ENCODE data around the gene GPR3.

Gene GPR3, protein sequence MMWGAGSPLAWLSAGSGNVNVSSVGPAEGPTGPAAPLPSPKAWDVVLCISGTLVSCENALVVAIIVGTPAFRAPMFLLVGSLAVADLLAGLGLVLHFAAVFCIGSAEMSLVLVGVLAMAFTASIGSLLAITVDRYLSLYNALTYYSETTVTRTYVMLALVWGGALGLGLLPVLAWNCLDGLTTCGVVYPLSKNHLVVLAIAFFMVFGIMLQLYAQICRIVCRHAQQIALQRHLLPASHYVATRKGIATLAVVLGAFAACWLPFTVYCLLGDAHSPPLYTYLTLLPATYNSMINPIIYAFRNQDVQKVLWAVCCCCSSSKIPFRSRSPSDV

DNA sequence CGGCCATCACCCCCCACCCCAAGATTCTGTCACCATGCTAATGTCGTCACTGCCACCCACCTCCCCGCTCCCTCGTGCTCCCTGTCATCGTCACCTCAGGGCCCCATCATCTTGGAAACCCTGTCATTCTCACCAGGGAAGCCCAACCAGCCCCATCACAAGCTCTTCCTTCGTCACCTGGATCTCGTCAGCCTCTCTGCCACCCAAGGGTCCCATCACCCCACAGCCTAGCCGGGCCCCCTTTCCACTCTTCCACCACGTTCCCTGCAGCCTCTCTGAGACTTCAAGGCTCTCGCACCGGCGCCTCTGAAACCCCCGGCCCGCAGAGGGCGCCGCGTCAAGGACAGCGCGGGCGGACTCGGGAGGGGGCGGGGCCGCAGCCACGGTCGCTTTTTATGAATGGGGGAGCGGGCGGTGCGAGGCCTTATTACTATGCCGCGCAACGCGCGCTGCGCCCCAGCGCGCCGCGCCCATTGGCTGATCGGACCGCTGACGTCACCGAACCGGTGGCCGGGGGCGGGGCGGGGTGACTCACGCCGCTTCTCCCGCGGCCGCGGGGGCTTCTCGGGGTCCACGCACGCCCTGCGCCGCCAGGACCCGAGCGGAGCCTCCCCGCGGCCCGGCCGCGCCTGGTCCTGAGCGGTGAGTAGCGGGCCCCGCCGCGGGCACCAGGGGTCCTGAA is at the start of gene GPR3:
GPR3 (plus strand) TSS at position 527 of the 682 bp plus-strand sequence. CDS start 1,177 bp downstream, outside the sequence.
- Histone ChIP-seq H3K9ac (ENCODE audit: low read length) (no peak within 1 kb of the TSS), H3K9me3 (ENCODE audit: low read length) (no peaks in the 10 kb centered on the region), H3K27me3 (ENCODE audit: control insufficient read depth in 1 of 2, insufficient read depth in 2 of 2, low read length in 2 of 2) (no peaks in the 10 kb centered on the region), H3K36me3 (ENCODE audit: insufficient read depth, low read length) (no peaks in the 10 kb centered on the region), H3K27ac (ENCODE audit: low read depth, low read length) (peak within 1 kb of the TSS; percentile 30), H3K4me3 (ENCODE audit: low read depth in 1 of 2, low read length in 2 of 2) (peak within 1 kb of the TSS; percentile 8 to 44), H3K4me1 (ENCODE audit: insufficient read depth, low read length) (peaks cover 13% of the 10 kb centered on the region)

DNA sequence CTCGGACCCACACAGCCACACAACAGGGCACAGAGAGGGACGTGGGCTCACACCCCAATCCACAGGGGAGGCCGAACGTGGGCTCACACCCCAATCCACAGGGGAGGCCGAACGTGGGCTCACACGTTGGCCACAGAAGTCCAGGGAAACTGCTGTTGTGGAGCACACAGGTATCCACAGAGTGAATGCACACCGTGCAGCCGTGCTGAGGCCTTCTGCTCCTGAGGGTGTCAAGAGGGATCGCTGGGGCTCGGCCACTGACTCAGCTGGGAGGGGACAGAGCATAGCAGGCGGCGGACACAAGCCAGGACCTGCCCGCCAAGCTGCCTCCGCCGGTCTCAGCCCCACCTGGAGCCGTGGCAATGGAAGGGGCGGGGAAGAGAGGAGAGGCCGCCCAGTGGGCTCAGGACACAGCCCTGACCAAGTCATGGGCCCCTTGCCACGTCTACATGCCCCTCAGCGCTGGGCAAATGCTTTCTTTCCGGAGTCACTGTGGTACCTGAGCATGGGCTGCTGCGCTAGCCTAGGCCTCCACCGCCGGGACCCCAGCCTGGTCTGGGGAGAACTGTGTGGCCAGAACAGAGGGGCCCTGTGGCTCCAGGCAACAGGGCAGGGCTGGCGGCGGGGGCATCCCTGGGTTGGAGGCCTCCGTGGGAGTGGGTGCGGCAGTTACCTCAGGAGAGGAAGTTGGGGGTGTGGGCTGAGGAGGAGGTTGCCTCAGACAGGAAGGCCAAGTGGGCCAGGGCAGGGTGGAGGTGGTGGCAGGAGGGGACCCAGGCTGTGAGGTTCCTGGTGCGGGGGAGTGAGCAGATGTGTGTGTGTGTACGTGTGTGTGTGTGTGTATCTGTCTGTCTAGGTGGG is 49.4 kb upstream of the GPR3 start:
- no peak overlapping the region for H3K27ac ChIP-seq (ENCODE audit: low read depth, low read length)

DNA sequence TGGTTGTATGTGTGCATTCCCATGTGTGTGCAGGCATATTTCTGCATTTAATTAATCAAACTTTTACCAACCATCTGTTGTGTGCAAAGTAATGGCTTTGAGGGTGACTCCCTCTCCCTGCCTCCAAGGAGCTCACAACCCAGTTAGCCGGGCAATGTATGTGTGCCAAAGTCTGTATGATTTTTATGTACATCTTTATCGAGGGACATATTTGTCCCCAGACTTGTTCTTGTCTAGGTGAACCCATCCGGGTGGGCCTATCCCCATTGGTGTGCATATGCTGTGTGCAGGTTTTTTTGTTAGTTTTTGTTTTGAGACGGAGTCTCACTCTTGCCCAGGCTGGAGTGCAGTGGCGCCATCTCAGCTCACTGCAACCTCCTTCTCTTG is 48.8 kb upstream of the GPR3 start:
- Histone ChIP-seq H3K27me3 (ENCODE audit: control insufficient read depth in 1 of 2, insufficient read depth in 2 of 2, low read length in 2 of 2) (peaks cover 0 to 4% of the 10 kb centered on the region in 2 donors), H3K4me3 (ENCODE audit: low read depth in 1 of 2, low read length in 2 of 2) (no peak overlapping the region), H3K27ac (ENCODE audit: low read depth, low read length) (no peak overlapping the region), H3K9ac (ENCODE audit: low read length) (no peak overlapping the region), H3K9me3 (ENCODE audit: low read length) (no peaks in the 10 kb centered on the region), H3K36me3 (ENCODE audit: insufficient read depth, low read length) (peaks cover 3% of the 10 kb centered on the region), H3K4me1 (ENCODE audit: insufficient read depth, low read length) (no peaks in the 10 kb centered on the region)

More for the DNA sequence above, 49.4 kb upstream of the GPR3 start:
- Histone ChIP-seq H3K4me3 (ENCODE audit: low read depth in 1 of 2, low read length in 2 of 2) (no peak overlapping the region), H3K36me3 (ENCODE audit: insufficient read depth, low read length) (peaks cover 6% of the 10 kb centered on the region), H3K4me1 (ENCODE audit: insufficient read depth, low read length) (no peaks in the 10 kb centered on the region), H3K9me3 (ENCODE audit: low read length) (no peaks in the 10 kb centered on the region), H3K9ac (ENCODE audit: low read length) (no peak overlapping the region), H3K27me3 (ENCODE audit: control insufficient read depth in 1 of 2, insufficient read depth in 2 of 2, low read length in 2 of 2) (peaks cover 0 to 4% of the 10 kb centered on the region in 2 donors)

DNA sequence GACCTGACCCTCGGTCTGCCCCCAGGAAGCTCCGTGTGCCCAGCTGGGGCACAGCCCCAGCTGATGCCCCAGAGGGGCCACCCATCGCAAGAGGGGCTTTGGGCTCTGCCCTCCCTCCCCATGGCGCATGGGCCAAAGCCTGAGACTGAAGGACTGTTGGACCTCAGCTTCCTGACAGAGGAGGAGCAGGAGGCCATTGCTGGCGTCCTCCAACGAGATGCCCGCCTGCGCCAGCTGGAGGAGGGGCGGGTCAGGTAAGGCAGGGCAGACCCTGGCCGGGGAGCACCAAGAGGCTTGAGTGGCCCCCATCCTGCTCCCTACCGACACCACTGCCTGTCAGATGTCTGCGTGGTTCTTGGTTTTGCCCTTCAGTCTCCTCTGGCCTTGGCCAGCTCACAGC is 47.1 kb upstream of the GPR3 start:
- Histone ChIP-seq H3K27ac (ENCODE audit: low read depth, low read length) (no peak overlapping the region), H3K4me3 (ENCODE audit: low read depth in 1 of 2, low read length in 2 of 2) (no peak overlapping the region), H3K9ac (ENCODE audit: low read length) (no peak overlapping the region), H3K36me3 (ENCODE audit: insufficient read depth, low read length) (no peaks in the 10 kb centered on the region), H3K4me1 (ENCODE audit: insufficient read depth, low read length) (peaks cover 11% of the 10 kb centered on the region), H3K9me3 (ENCODE audit: low read length) (no peaks in the 10 kb centered on the region), H3K27me3 (ENCODE audit: control insufficient read depth in 1 of 2, insufficient read depth in 2 of 2, low read length in 2 of 2) (peaks cover 3 to 20% of the 10 kb centered on the region in 2 donors)

DNA sequence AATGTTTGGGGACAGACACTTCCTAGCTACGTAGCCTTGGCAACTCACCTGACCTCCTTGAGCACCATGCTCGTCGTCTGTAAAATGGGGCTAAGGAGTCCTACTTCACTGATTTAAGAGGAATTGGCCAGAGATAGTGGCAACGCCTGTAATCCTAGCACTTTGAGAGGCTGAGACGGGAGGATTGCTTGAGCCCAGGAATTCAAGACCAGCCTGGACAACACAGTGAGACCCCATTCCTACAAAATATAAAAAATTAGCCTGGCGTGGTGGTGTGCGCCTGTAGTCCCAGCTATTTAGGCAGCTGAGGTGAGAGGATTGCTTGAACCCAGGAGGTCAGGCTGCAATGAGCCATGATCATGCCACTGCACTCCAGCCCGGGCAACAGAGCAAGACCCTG is 46.1 kb upstream of the GPR3 start:
- no peak overlapping the region for H3K27ac ChIP-seq (ENCODE audit: low read depth, low read length)
- H3K9ac ChIP-seq (ENCODE audit: low read length) = no peak overlapping the region
- no peak overlapping the region for H3K4me3 ChIP-seq (ENCODE audit: low read depth in 1 of 2, low read length in 2 of 2)
- H3K4me1 ChIP-seq (ENCODE audit: insufficient read depth, low read length) = peaks cover 15% of the 10 kb centered on the region
- H3K9me3 ChIP-seq (ENCODE audit: low read length) = no peaks in the 10 kb centered on the region
- H3K36me3 ChIP-seq (ENCODE audit: insufficient read depth, low read length) = no peaks in the 10 kb centered on the region
- H3K27me3 ChIP-seq (ENCODE audit: control insufficient read depth in 1 of 2, insufficient read depth in 2 of 2, low read length in 2 of 2) = peaks cover 4 to 31% of the 10 kb centered on the region in 2 donors

DNA sequence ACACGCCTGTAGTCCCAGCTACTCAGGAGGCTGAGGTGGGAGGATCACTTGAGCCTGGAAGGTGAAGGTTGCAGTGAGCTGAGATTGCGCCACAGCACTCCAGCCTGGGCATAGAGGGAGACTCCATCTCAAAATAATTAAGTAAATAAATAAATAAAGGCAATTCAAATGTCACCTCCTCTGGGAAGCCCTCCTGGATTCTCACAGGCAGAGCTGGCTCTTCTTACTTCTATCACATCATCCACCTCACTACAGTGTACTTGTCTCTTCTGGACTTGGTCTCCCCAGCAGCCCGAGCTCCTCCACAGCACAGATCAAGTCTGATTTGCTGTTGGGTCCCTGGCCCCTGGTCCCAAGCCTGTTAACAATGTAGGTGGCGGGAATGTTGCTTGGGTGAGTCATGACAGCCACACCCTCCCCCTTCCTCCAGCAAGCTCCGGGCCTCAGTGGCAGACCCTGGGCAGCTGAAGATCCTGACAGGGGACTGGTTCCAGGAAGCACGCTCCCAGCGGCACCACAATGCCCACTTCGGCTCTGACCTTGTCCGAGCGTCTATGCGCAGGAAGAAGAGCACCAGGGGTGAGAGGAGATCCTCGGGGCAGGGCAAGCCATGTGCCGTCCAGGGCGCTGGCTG is 45.3 kb upstream of the GPR3 start:
- H3K9me3 ChIP-seq (ENCODE audit: low read length) = no peaks in the 10 kb centered on the region
- H3K36me3 ChIP-seq (ENCODE audit: insufficient read depth, low read length) = no peaks in the 10 kb centered on the region
- no peak overlapping the region for H3K27ac ChIP-seq (ENCODE audit: low read depth, low read length)
- peaks cover 15% of the 10 kb centered on the region for H3K4me1 ChIP-seq (ENCODE audit: insufficient read depth, low read length)
- no peak overlapping the region for H3K9ac ChIP-seq (ENCODE audit: low read length)
- peaks cover 4 to 32% of the 10 kb centered on the region in 2 donors for H3K27me3 ChIP-seq (ENCODE audit: control insufficient read depth in 1 of 2, insufficient read depth in 2 of 2, low read length in 2 of 2)
- H3K4me3 ChIP-seq (ENCODE audit: low read depth in 1 of 2, low read length in 2 of 2) = no peak overlapping the region

DNA sequence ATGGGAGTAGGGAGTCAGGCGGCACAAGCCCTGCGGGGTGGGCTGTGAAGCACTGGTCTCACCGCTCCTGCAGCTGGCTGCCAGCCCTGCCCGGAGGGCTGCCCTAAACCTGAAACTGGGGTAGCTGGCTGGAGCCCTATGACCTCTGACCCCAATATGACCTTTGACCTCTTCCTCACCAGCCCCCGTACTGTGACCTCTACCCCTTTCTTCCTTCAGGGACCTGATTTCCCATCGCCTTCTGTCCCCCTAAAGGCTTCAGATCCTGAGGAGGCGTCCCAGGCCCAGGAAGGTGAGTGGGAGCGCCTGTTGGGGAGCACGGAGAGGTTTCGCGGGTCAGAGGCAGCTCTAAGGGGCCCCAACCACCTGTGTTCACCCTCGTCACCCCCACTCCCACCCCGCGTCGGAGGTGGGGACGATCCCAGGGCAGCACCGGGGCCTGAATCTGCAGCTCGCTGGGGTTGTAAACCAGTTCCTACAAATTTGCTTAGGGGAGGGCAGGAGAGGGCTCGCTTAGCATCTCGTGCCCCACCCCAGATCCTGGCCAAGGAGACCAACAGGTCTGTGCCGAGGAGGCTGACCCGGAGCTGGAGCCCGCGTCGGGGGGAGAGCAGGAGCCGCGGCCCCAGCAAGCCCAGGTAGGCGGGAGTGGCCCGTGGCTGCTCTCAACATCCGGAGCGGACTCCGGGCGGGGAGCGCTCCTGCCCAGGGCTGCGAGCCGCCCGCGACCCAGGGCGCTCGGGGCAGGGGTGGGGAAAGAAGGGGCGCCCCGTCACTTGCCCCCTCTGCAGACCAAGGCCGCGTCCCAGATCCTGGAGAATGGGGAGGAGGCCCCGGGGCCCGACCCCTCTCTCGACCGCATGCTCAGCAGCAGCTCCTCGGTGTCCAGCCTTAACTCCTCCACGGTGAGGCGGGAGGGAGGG is 43.3 kb upstream of the GPR3 start:
- H3K36me3 ChIP-seq (ENCODE audit: insufficient read depth, low read length) = no peaks in the 10 kb centered on the region
- H3K4me3 ChIP-seq (ENCODE audit: low read depth in 1 of 2, low read length in 2 of 2) = peak overlapping the region; percentile 32 to 38
- H3K9me3 ChIP-seq (ENCODE audit: low read length) = no peaks in the 10 kb centered on the region
- peaks cover 4 to 32% of the 10 kb centered on the region in 2 donors for H3K27me3 ChIP-seq (ENCODE audit: control insufficient read depth in 1 of 2, insufficient read depth in 2 of 2, low read length in 2 of 2)
- peaks cover 15% of the 10 kb centered on the region for H3K4me1 ChIP-seq (ENCODE audit: insufficient read depth, low read length)
- H3K27ac ChIP-seq (ENCODE audit: low read depth, low read length) = no peak overlapping the region
- H3K9ac ChIP-seq (ENCODE audit: low read length) = no peak overlapping the region

DNA sequence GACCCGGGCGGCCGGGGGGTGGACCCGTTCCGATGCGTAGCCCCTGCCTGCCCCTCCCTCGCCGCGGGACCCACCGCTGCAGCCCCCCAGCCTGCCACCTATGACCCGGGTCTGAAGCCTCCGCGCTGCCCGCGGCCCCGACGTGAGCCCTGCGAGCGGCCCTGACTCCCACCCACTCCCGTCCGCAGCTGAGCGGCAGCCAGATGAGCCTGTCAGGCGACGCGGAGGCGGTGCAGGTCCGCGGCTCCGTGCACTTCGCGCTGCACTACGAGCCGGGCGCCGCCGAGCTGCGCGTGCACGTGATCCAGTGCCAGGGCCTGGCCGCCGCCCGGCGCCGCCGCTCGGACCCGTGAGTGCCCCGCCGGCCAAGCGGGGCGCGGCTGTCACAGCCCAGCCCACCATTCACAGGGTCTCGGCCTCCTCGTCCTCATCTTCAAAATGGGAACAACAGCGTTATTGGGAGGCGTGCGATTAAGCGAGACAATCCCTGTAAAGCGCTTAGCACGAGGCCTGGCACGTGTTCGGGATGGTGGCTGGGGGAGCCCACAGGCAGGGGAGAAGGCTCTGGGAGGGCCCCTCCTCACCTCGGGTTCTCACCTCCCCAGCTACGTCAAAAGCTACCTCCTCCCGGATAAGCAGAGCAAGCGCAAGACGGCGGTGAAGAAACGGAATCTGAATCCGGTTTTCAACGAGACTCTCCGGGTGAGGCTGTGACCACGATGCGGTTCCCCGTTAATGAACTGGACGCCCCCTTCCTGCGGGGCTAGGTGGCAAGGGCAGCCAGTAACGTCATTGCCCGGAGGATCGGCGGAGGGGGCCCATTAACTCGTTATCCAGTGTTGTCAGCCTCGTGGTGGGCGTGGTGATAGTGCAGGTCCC is 42.4 kb upstream of the GPR3 start:
- Histone ChIP-seq H3K36me3 (ENCODE audit: insufficient read depth, low read length) (no peaks in the 10 kb centered on the region), H3K9me3 (ENCODE audit: low read length) (no peaks in the 10 kb centered on the region), H3K4me3 (ENCODE audit: low read depth in 1 of 2, low read length in 2 of 2) (peak overlapping the region; percentile 32 to 38), H3K27ac (ENCODE audit: low read depth, low read length) (no peak overlapping the region), H3K4me1 (ENCODE audit: insufficient read depth, low read length) (peaks cover 15% of the 10 kb centered on the region), H3K9ac (ENCODE audit: low read length) (no peak overlapping the region), H3K27me3 (ENCODE audit: control insufficient read depth in 1 of 2, insufficient read depth in 2 of 2, low read length in 2 of 2) (peaks cover 4 to 32% of the 10 kb centered on the region in 2 donors)

DNA sequence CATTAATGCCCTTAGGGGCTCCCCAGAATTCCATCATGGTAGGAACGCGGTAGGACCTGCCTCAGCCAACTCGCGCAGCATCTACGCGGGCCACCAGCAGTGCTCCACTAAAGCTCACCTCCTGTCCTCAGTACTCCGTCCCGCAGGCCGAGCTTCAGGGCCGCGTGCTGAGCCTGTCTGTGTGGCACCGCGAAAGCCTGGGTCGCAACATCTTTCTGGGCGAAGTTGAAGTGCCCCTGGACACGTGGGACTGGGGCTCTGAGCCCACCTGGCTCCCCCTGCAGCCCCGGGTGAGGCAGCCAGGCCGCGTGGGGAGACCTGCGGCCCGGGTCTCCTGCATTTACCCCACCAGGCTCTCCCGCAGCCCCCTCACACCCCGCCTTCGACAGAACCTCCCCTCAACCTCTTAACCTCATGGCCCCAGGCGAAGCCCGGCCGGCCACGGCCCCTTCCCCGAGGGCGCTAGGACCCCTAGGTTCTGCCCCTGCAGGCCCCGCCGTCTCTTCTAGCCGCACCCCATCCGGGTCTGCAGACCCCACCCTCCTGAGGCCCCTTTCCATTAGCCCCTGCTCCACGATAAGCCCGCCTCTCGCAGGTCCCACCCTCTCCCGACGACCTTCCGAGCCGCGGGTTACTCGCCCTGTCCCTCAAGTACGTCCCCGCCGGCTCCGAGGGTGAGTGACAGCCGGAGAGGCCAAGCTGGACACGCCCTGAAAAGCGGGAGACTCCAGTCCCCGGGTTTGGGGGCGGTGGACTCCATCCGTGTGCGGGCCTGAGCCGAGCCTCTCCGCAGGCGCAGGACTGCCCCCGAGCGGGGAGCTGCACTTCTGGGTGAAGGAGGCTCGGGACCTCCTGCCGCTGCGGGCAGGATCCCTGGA is 41.5 kb upstream of the GPR3 start:
- Histone ChIP-seq H3K9me3 (ENCODE audit: low read length) (no peaks in the 10 kb centered on the region), H3K27ac (ENCODE audit: low read depth, low read length) (no peak overlapping the region), H3K4me1 (ENCODE audit: insufficient read depth, low read length) (peaks cover 15% of the 10 kb centered on the region), H3K36me3 (ENCODE audit: insufficient read depth, low read length) (peaks cover 7% of the 10 kb centered on the region), H3K27me3 (ENCODE audit: control insufficient read depth in 1 of 2, insufficient read depth in 2 of 2, low read length in 2 of 2) (peaks cover 4 to 32% of the 10 kb centered on the region in 2 donors), H3K4me3 (ENCODE audit: low read depth in 1 of 2, low read length in 2 of 2) (peak overlapping the region in 1 of 2 donors; percentile 38), H3K9ac (ENCODE audit: low read length) (no peak overlapping the region)

All from muscle layer of colon (tissue), 2 donors.